PFSK-1 (cell line): ENCODE measurements around the gene GTF2H4.

Source experiments
- FOXP2 ChIP-seq: optimal IDR thresholded peaks from 2 replicates; pipeline ENCODE3; 2011; ENCODE audit warnings: borderline replicate concordance, control low read depth, inconsistent platforms; ENCODE audit not compliant: insufficient read depth; ENCODE audit errors: extremely low read length, extremely low read depth
- POLR2AphosphoS5 ChIP-seq: IDR thresholded peaks from 2 replicates; pipeline ENCODE4 v1.6.1; 2012; ENCODE audit warnings: low read depth, mild to moderate bottlenecking, control low read depth, low read length, moderate library complexity
- REST ChIP-seq, 2 experiments: IDR thresholded peaks; 2 replicates each; pipeline versions ENCODE4 v1.6.1 to v1.8.0; 2011 to 2012; ENCODE audit warnings: low read depth in 2 of 2, low read length in 2 of 2, control low read depth in 1 of 2, inconsistent platforms in 1 of 2, mild to moderate bottlenecking in 1 of 2, moderate library complexity in 1 of 2; ENCODE audit not compliant: insufficient read depth in 1 of 2
- SIN3A ChIP-seq: IDR thresholded peaks from 2 replicates; pipeline ENCODE4 v1.6.1; 2012; ENCODE audit warnings: mild to moderate bottlenecking, low read length, moderate library complexity, borderline replicate concordance; ENCODE audit not compliant: insufficient read depth
- TAF1 ChIP-seq: IDR thresholded peaks from 2 replicates; pipeline ENCODE4 v1.6.1; 2012; ENCODE audit warnings: low read length, control low read depth, borderline replicate concordance; ENCODE audit not compliant: insufficient read depth

- TF ChIP-seq POLR2AphosphoS5 = no peak
- TF ChIP-seq TAF1 = no peak
- TF ChIP-seq REST (IDR thresholded peaks at IDR 0.05; ENCODE audit: insufficient read depth in 1 of 2, low read depth in 2 of 2, low read length in 2 of 2) = no peak
- no peak for TF ChIP-seq SIN3A
- no peak for TF ChIP-seq FOXP2
Measured at GRCh38 chr6:30893001-30893591, 14.9 kb upstream of the GTF2H4 start.
